IMR-90 (cell line): ENCODE data around the gene USH2A.

ENCODE experiments used
- CEBPB ChIP-seq: IDR thresholded peaks from 2 replicates; pipeline ENCODE4 v1.6.1; 2012; ENCODE audit warnings: low read depth, low read length, improper control_type of control experiment
- CTCF ChIP-seq: conservative IDR thresholded peaks from 2 replicates; pipeline ENCODE4 v1.5.1; 2012; ENCODE audit warnings: mild to moderate bottlenecking, low read depth, low read length, improper control_type of control experiment
- MAZ ChIP-seq: IDR thresholded peaks from 2 replicates; pipeline ENCODE4 v1.6.1; 2012; ENCODE audit warnings: low read depth, mild to moderate bottlenecking, low read length, improper control_type of control experiment, moderate library complexity, borderline replicate concordance
- POLR2A ChIP-seq: IDR thresholded peaks from 2 replicates; pipeline ENCODE4 v1.6.1; 2012; ENCODE audit warnings: mild to moderate bottlenecking, low read depth, low read length
- SMC3 ChIP-seq: fragments of 150-350 bp; IDR thresholded peaks from 2 replicates; pipeline ENCODE4 v1.6.1; 2016; ENCODE audit warnings: low read depth, mild to moderate bottlenecking, antibody characterized with exemption, low read length, moderate library complexity
- TF ChIP-seq, protein P1 (sequence below): fragments of 150-350 bp; IDR thresholded peaks from 2 replicates; pipeline ENCODE4 v1.6.1; 2017; ENCODE audit warnings: mild to moderate bottlenecking, antibody characterized with exemption, low read length, low read depth

- TF ChIP-seq POLR2A (no peak), SMC3 (no peak), CTCF (no peak), MAZ (no peak), CEBPB (no peak)
- TF ChIP-seq, protein P1, sequence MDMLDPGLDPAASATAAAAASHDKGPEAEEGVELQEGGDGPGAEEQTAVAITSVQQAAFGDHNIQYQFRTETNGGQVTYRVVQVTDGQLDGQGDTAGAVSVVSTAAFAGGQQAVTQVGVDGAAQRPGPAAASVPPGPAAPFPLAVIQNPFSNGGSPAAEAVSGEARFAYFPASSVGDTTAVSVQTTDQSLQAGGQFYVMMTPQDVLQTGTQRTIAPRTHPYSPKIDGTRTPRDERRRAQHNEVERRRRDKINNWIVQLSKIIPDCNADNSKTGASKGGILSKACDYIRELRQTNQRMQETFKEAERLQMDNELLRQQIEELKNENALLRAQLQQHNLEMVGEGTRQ = no peak
Measured at GRCh38 chr1:216281757-216282156, 141.5 kb downstream of the USH2A start.
